GM12878 (cell line): ENCODE data around the gene DENND6B. TPM values are rescaled to one million over a fixed set of nuclear protein-coding genes. Genes with fewer than 3 reads are reported as not detected.

Source experiments
- ATAC-seq: fragments of 200-7000 bp; cut with Tn5 transposase; 3 replicates; pipeline ENCODE4 v1.9.1; 2020; ENCODE audit warnings: mild to moderate bottlenecking, moderate library complexity
- BruUV-seq: library from RNA; stranded (reverse); fragments of 400-500 nt; replicated peaks from 2 replicates; lab custom pipeline; 2021; lab: Mats Ljungman, UMichigan
- CTCF ChIA-PET: fragments of 300-600 bp; sonication (Branson Sonifier 250); formaldehyde crosslinking; extraction: SDS; loops from one replicate; lab custom pipeline; 2021; ENCODE audit warnings: inconsistent platforms; lab: Yijun Ruan, JAX
- POLR2A ChIA-PET: fragments of 350-600 bp; formaldehyde crosslinking; extraction: SDS; loops from one replicate; lab custom pipeline; 2021; ENCODE audit warnings: inconsistent platforms; lab: Charles Lee
- RAD21 ChIA-PET: fragments of 300-600 bp; sonication (Branson Sonifier 250); formaldehyde crosslinking; loops from one replicate; lab custom pipeline; 2023; ENCODE audit warnings: antibody characterized with exemption; ENCODE audit not compliant: unreplicated experiment; lab: Charles Lee
- SMC1A ChIA-PET: fragments of 300-600 bp; sonication (Branson Sonifier 250); formaldehyde crosslinking; loops from one replicate; lab custom pipeline; 2023; ENCODE audit not compliant: unreplicated experiment, uncharacterized antibody; lab: Charles Lee
- DNase-seq: peaks from one replicate; pipeline ENCODE4 v3.0.0-alpha.2; 2011; ENCODE audit warnings: low read depth, low spot score
- FAIRE-seq: peaks from 3 replicates; lab custom pipeline; 2011; peaks lifted over from hg19 to GRCh38; lab: Jason Lieb, UNC
- H2AFZ ChIP-seq: 2 replicates; pipeline ENCODE4 v1.6.0; 2011; ENCODE audit warnings: low read depth, low read length, control low read depth; ENCODE audit not compliant: control insufficient read depth
- H3K27ac ChIP-seq: 2 replicates; pipeline ENCODE4 v1.5.1; 2011; ENCODE audit warnings: control low read depth; ENCODE audit not compliant: control insufficient read depth, insufficient read depth
- H3K27me3 ChIP-seq, 2 experiments: replicated peaks in 1 of 2; 2 replicates each; pipeline versions ENCODE4 v1.6.0 to v1.6.1; 2011; ENCODE audit warnings: low read length in 1 of 2; ENCODE audit not compliant: control insufficient read depth in 2 of 2, insufficient read depth in 2 of 2
- H3K36me3 ChIP-seq, 2 experiments: 2 replicates each; pipeline ENCODE4 v1.5.1; 2011; ENCODE audit warnings: low read length in 1 of 2; ENCODE audit not compliant: control insufficient read depth in 2 of 2, insufficient read depth in 2 of 2
- H3K4me1 ChIP-seq: 2 replicates; pipeline ENCODE4 v1.6.1; 2011; ENCODE audit warnings: mild to moderate bottlenecking, low read length, moderate library complexity, mixed read lengths; ENCODE audit not compliant: control insufficient read depth, insufficient read depth
- H3K4me2 ChIP-seq: 2 replicates; pipeline ENCODE4 v1.6.0; 2011; ENCODE audit warnings: control low read depth; ENCODE audit not compliant: control insufficient read depth, insufficient read depth
- H3K4me3 ChIP-seq: fragments of 200-600 bp; sonication (generic); 2 replicates; pipeline ENCODE4 v1.5.1; 2016
- H3K79me2 ChIP-seq: 2 replicates; pipeline ENCODE4 v1.6.0; 2011; ENCODE audit warnings: low read length; ENCODE audit not compliant: control insufficient read depth, insufficient read depth
- H3K9ac ChIP-seq: 2 replicates; pipeline ENCODE4 v1.8.0; 2011; ENCODE audit warnings: low read length, control low read depth, mixed read lengths; ENCODE audit not compliant: control insufficient read depth, insufficient read depth
- H3K9me3 ChIP-seq: replicated peaks from 3 replicates; pipeline ENCODE4 v1.5.1; 2011; ENCODE audit warnings: mild to moderate bottlenecking, low read length; ENCODE audit not compliant: control insufficient read depth, insufficient read depth
- H4K20me1 ChIP-seq: 2 replicates; pipeline ENCODE4 v1.6.0; 2011; ENCODE audit not compliant: control insufficient read depth, insufficient read depth
- BRCA1 ChIP-seq: IDR thresholded peaks from 2 replicates; pipeline ENCODE4 v1.6.1; 2011; ENCODE audit warnings: low read depth, low read length, improper control_type of control experiment
- CREM ChIP-seq: IDR thresholded peaks from 2 replicates; pipeline ENCODE4 v1.6.1; 2014; ENCODE audit warnings: antibody characterized with exemption, low read depth
- E2F8 ChIP-seq: fragments of 450-650 bp; IDR thresholded peaks from 2 replicates; pipeline ENCODE4 v1.6.1; 2018; ENCODE audit warnings: mild to moderate bottlenecking, low read depth, moderate library complexity; ENCODE audit not compliant: partially characterized antibody
- EED ChIP-seq: sonication (generic); IDR thresholded peaks from 2 replicates; pipeline ENCODE4 v1.6.1; 2016; ENCODE audit warnings: antibody characterized with exemption, low read depth
- MYB ChIP-seq: fragments of 150-350 bp; IDR thresholded peaks from 2 replicates; pipeline ENCODE4 v1.6.1; 2014; ENCODE audit warnings: mild to moderate bottlenecking, low read depth, low read length, borderline replicate concordance
- PAX5 ChIP-seq: IDR thresholded peaks from 2 replicates; pipeline ENCODE4 v1.6.1; 2011; ENCODE audit warnings: low read depth, low read length, borderline replicate concordance
- POLR2AphosphoS2 ChIP-seq: IDR thresholded peaks from 2 replicates; pipeline ENCODE4 v1.6.1; 2011; ENCODE audit warnings: low read depth, mild to moderate bottlenecking, low read length, improper control_type of control experiment, moderate library complexity
- TCF12 ChIP-seq: IDR thresholded peaks from 2 replicates; pipeline ENCODE4 v1.6.1; 2011; ENCODE audit warnings: low read depth, mild to moderate bottlenecking, low read length
- TCF3 ChIP-seq: IDR thresholded peaks from 2 replicates; pipeline ENCODE4 v1.6.1; 2012; ENCODE audit warnings: low read depth, mild to moderate bottlenecking, low read length, borderline replicate concordance; ENCODE audit not compliant: insufficient read depth
- ZNF207 ChIP-seq: fragments of 450-650 bp; IDR thresholded peaks from 2 replicates; pipeline ENCODE4 v1.6.1; 2014; ENCODE audit warnings: antibody characterized with exemption, mild to moderate bottlenecking, borderline replicate concordance
- WGBS: methylation state at CpG from one replicate; pipeline ENCODE4 v1.1.6; 2016; ENCODE audit warnings: low lambda C conversion rate; ENCODE audit not compliant: insufficient replicate concordance, insufficient coverage; ENCODE audit errors: missing lambda C conversion rate; 5-methylcytosine and 5-hydroxymethylcytosine counted together
- in situ Hi-C: fragments of 300-500 bp; cut with MboI; formaldehyde crosslinking; loops from 9 replicates; pipeline ENCODE4 v1.14.3; 2018; ENCODE audit warnings: mixed read lengths
- intact Hi-C: fragments of 100-400 bp; cut with micrococcal nuclease; formaldehyde crosslinking; loops from one replicate; pipeline ENCODE4 v1.14.2; 2022; ENCODE audit not compliant: unreplicated experiment
- polyA plus RNA-seq, 11 experiments: library from polyadenylated mRNA; depleted of rRNA in 4 of 11; unstranded in 6 of 11; stranded (reverse) in 5 of 11; fragments of >200 nt; fragmentation: Nextera tagmentation in 4 of 11; fragmentation: Illumina TruSeq in 1 of 11; extraction: Ambion mirVana in 4 of 11; extraction: Trizol in 1 of 11; gene quantifications; 1 replicate in 1 of 11; 2 replicates in 10 of 11; pipeline versions ENCODE4 v1.2.1 to v1.2.3, GENCODE V29; 2011 to 2016; ENCODE audit warnings: inconsistent platforms in 2 of 11, missing spikeins in 2 of 11, low read depth in 1 of 11
- total RNA-seq, 4 experiments: library from RNA; depleted of rRNA in 3 of 4; stranded (reverse); fragments of >200 nt in 3 of 4; fragmentation: Illumina TruSeq in 1 of 4; extraction: Trizol in 1 of 4; gene quantifications; 2 replicates each; pipeline versions ENCODE4 v1.2.1 to v1.2.3, GENCODE V29; 2013 to 2021
- TF ChIP-seq, protein P1 (sequence below): IDR thresholded peaks from 2 replicates; pipeline ENCODE4 v1.6.1; 2011; ENCODE audit warnings: borderline replicate concordance, low read depth, mild to moderate bottlenecking, moderate library complexity, low read length; ENCODE audit not compliant: insufficient read depth, poor library complexity, severe bottlenecking

The DENND6B gene
- total and polyA plus RNA-seq, 10 of the 15 experiments (the other 5 are each of a cell fraction or from before 2014, with no cell fraction given): 0.72 to 11.3 (median 6.2) TPM

DNA sequence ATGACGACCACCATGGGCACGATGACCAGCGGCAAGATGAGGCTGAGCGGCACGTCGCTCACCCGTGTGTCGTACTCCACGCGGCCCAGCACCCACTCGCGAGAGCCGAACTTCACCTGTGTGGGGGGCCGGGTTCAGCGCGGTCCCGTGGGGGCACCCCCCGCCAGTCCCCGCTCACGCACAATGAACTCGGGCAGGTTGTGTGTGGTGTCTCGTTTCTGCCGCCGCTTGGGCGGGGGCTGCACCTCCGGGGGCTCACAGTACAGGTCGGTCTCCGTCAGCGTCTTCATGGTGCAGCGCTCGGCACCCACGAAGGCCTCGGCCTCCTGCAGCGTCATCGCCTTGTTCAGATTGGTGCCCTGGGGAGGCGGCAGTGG, 45.4 kb downstream of the DENND6B start:
- in situ Hi-C loops: no loop called here
- H3K27me3 ChIP-seq: no peaks in the 10 kb centered on the region
- H2AFZ ChIP-seq: no peak overlapping the region
- no peak for FAIRE-seq
- H3K4me2 ChIP-seq: no peak overlapping the region
- ATAC-seq: no peak
- SMC1A ChIA-PET: no interaction called here
- no peak overlapping the region for H3K9ac ChIP-seq
- H4K20me1 ChIP-seq: no peaks in the 10 kb centered on the region
- intact Hi-C loops: no loop called here
- 97% methylated on average over 35 of the region's 36 CpGs for WGBS
- POLR2A ChIA-PET: no interaction called here
- no peaks in the 10 kb centered on the region for H3K79me2 ChIP-seq
- H3K36me3 ChIP-seq: peaks cover 0 to 43% of the 10 kb centered on the region in 2 experiments; a peak in 3 of 4 replicates
- CTCF ChIA-PET: no interaction called here
- no peaks in the 10 kb centered on the region for H3K4me1 ChIP-seq
- H3K27ac ChIP-seq: no peak overlapping the region
- no peak for DNase-seq
- H3K4me3 ChIP-seq: no peak overlapping the region
- TF ChIP-seq, protein P1, sequence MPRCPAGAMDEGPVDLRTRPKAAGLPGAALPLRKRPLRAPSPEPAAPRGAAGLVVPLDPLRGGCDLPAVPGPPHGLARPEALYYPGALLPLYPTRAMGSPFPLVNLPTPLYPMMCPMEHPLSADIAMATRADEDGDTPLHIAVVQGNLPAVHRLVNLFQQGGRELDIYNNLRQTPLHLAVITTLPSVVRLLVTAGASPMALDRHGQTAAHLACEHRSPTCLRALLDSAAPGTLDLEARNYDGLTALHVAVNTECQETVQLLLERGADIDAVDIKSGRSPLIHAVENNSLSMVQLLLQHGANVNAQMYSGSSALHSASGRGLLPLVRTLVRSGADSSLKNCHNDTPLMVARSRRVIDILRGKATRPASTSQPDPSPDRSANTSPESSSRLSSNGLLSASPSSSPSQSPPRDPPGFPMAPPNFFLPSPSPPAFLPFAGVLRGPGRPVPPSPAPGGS: peak; percentile 44
- no peak for TF ChIP-seq MYB
- TF ChIP-seq BRCA1: no peak
- peak; percentile 49; the same call in 1 of the 2 replicates for TF ChIP-seq TCF3
- BruUV-seq: TSS peak; percentile 68
- RAD21 ChIA-PET: no interaction called here
- no peaks in the 10 kb centered on the region for H3K9me3 ChIP-seq

DNA sequence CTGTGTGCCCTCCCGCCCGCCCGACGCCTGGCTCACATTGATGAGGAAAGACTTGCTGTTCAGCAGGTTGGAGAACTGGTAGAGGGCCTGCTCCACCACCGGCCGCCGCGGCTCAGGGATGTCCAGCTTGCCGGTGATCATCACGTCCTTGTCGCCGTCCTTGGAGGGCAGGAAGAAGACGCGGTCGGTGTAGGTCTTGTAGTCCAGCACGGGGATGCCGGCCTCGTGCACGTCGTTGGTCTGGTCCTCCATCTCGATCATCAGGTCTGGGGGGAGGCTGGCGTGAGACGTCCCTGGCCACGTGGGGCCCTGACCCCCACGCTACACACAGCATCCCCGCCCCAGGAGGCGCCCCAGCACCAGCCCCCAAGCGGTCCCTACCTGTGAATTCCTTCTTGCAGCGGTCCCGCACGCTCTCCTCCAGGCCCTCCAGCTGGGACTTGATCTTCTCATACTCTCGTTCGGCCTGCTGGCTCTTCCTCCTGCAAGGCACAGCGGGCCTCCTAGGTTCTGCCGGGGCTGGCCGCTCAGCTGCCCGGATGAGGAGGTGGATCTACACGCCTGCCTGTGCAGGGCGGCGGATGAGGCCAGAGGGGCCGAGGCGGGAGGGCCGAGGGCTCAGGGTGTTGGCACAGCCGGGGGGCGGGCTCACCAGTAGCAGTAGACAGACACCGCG, 46.0 kb downstream of the DENND6B start:
- CTCF ChIA-PET: interaction anchor here (1.6 kb wide), 1 partner anchor 46 kb away, joined by 3 read pairs; no protein-coding TSS in a partner anchor
- no peak for FAIRE-seq
- TF ChIP-seq PAX5 (no peak), CREM (no peak), TCF12 (no peak), ZNF207 (no peak), E2F8 (no peak), EED (no peak), POLR2AphosphoS2 (no peak)

More for the DNA sequence above, 46.0 kb downstream of the DENND6B start:
- no peak overlapping the region for H2AFZ ChIP-seq
- H3K4me3 ChIP-seq: no peak overlapping the region
- peaks cover 0 to 40% of the 10 kb centered on the region in 2 experiments; a peak in 3 of 4 replicates for H3K36me3 ChIP-seq
- 99% methylated on average over 36 of the region's 47 CpGs for WGBS
- DNase-seq: no peak
- H3K4me2 ChIP-seq: no peak overlapping the region
- H3K27ac ChIP-seq: no peak overlapping the region
- in situ Hi-C loops: no loop called here
- no peak overlapping the region for H3K9ac ChIP-seq
- no peak for ATAC-seq
- ChIA-PET SMC1A (no interaction called here), RAD21 (no interaction called here), POLR2A (no interaction called here)
- no peaks in the 10 kb centered on the region for H4K20me1 ChIP-seq
- H3K4me1 ChIP-seq: no peaks in the 10 kb centered on the region
- H3K79me2 ChIP-seq: no peaks in the 10 kb centered on the region
- BruUV-seq: no TSS peak
- intact Hi-C loops: no loop called here
- H3K9me3 ChIP-seq: no peaks in the 10 kb centered on the region
- H3K27me3 ChIP-seq: no peaks in the 10 kb centered on the region
